Astrocyte (in vitro differentiated cells and primary cell): ENCODE measurements around the gene CTNNA2. TPM values are rescaled to one million over a fixed set of nuclear protein-coding genes. Genes with fewer than 3 reads are reported as not detected.

ENCODE experiments used
- DNase-seq: peaks from one replicate; pipeline ENCODE4 v3.0.0-alpha.2; 2010; ENCODE audit warnings: low read depth
- FAIRE-seq: peaks from 2 replicates; lab custom pipeline; 2011; peaks lifted over from hg19 to GRCh38; lab: Jason Lieb, UNC
- H2AFZ ChIP-seq: 2 replicates; pipeline ENCODE4 v1.6.0; 2012; ENCODE audit warnings: low read depth, low read length, inconsistent platforms
- H3K27ac ChIP-seq: 2 replicates; pipeline ENCODE4 v1.5.1; 2011; ENCODE audit warnings: low read depth, low read length, inconsistent platforms
- H3K27me3 ChIP-seq: 2 replicates; pipeline ENCODE4 v1.6.0; 2011; ENCODE audit warnings: low read length, inconsistent platforms; ENCODE audit not compliant: insufficient read depth
- H3K36me3 ChIP-seq: 2 replicates; pipeline ENCODE4 v1.5.1; 2011; ENCODE audit warnings: low read length, inconsistent platforms; ENCODE audit not compliant: insufficient read depth
- H3K4me1 ChIP-seq: 2 replicates; pipeline ENCODE4 v1.5.1; 2011; ENCODE audit warnings: low read length, inconsistent platforms; ENCODE audit not compliant: insufficient read depth
- H3K4me2 ChIP-seq: 2 replicates; pipeline ENCODE4 v1.6.0; 2012; ENCODE audit warnings: low read length, inconsistent platforms
- H3K4me3 ChIP-seq: 2 replicates; pipeline ENCODE4 v1.5.1; 2011; ENCODE audit warnings: low read depth, mild to moderate bottlenecking, low read length, inconsistent platforms; ENCODE audit not compliant: insufficient read depth
- H3K79me2 ChIP-seq: 2 replicates; pipeline ENCODE4 v1.6.0; 2012; ENCODE audit warnings: mild to moderate bottlenecking, low read length, inconsistent platforms; ENCODE audit not compliant: insufficient read depth
- H3K9ac ChIP-seq: 2 replicates; pipeline ENCODE4 v1.6.0; 2012; ENCODE audit warnings: mild to moderate bottlenecking, low read length, inconsistent platforms
- H3K9me3 ChIP-seq: 2 replicates; pipeline ENCODE4 v1.5.1; 2012; ENCODE audit warnings: low read depth, mild to moderate bottlenecking, low read length, inconsistent platforms; ENCODE audit not compliant: insufficient read depth
- H4K20me1 ChIP-seq: 2 replicates; pipeline ENCODE4 v1.6.0; 2012; ENCODE audit warnings: low read length, inconsistent platforms; ENCODE audit not compliant: insufficient read depth
- H3K27ac Mint-ChIP-seq: one replicate; pipeline ENCODE4 v1.8.0; 2021; ENCODE audit warnings: mild to moderate bottlenecking, mixed read lengths; ENCODE audit not compliant: unreplicated experiment
- H3K27me3 Mint-ChIP-seq: one replicate; pipeline ENCODE4 v1.8.0; 2021; ENCODE audit warnings: low read depth, mixed read lengths; ENCODE audit not compliant: unreplicated experiment
- H3K36me3 Mint-ChIP-seq: one replicate; pipeline ENCODE4 v1.8.0; 2021; ENCODE audit warnings: low read depth, mixed read lengths; ENCODE audit not compliant: unreplicated experiment
- H3K4me1 Mint-ChIP-seq: one replicate; pipeline ENCODE4 v1.8.0; 2021; ENCODE audit warnings: low read depth, mixed read lengths; ENCODE audit not compliant: unreplicated experiment
- H3K4me3 Mint-ChIP-seq: one replicate; pipeline ENCODE4 v1.8.0; 2021; ENCODE audit warnings: mild to moderate bottlenecking, moderate library complexity, mixed read lengths; ENCODE audit not compliant: unreplicated experiment
- H3K9me3 Mint-ChIP-seq: one replicate; pipeline ENCODE4 v1.8.0; 2021; ENCODE audit warnings: mild to moderate bottlenecking, mixed read lengths; ENCODE audit not compliant: unreplicated experiment
- CTCF ChIP-seq: IDR thresholded peaks from 2 replicates; pipeline ENCODE4 v1.5.1; 2011; ENCODE audit warnings: low read depth, mild to moderate bottlenecking, inconsistent platforms, low read length, moderate library complexity; ENCODE audit not compliant: insufficient read depth
- EZH2 ChIP-seq: IDR thresholded peaks from 2 replicates; pipeline ENCODE4 v1.6.1; 2012; ENCODE audit warnings: mild to moderate bottlenecking, low read length, inconsistent platforms; ENCODE audit not compliant: insufficient read depth
- total RNA-seq: library from RNA; stranded (reverse); gene quantifications from 2 replicates; pipeline ENCODE4 v1.2.1, GENCODE V29; 2021

CTNNA2 gene
- total RNA-seq, 1 donor from 2014 or later, result 3.9 TPM

- no peaks in the 10 kb centered on the region for H3K79me2 ChIP-seq
- H3K27ac Mint-ChIP-seq, result no peak overlapping the region
- no peaks in the 10 kb centered on the region for H3K36me3 ChIP-seq
- H3K27me3 ChIP-seq, result no peaks in the 10 kb centered on the region
- H2AFZ ChIP-seq, result no peak overlapping the region
- H3K9me3 Mint-ChIP-seq, result no peaks in the 10 kb centered on the region
- no peak for TF ChIP-seq CTCF
- no peak for TF ChIP-seq EZH2
- no peak overlapping the region for H3K4me2 ChIP-seq
- H3K36me3 Mint-ChIP-seq, result no peaks in the 10 kb centered on the region
- no peaks in the 10 kb centered on the region for H3K4me1 Mint-ChIP-seq
- DNase-seq, result no peak
- FAIRE-seq, result no peak
- no peak overlapping the region for H3K27ac ChIP-seq
- H3K27me3 Mint-ChIP-seq, result no peaks in the 10 kb centered on the region
- H3K4me3 Mint-ChIP-seq, result no peak overlapping the region
- H3K9me3 ChIP-seq, result no peaks in the 10 kb centered on the region
- H4K20me1 ChIP-seq, result no peaks in the 10 kb centered on the region
- no peak overlapping the region for H3K4me3 ChIP-seq
- H3K9ac ChIP-seq, result no peak overlapping the region
- no peaks in the 10 kb centered on the region for H3K4me1 ChIP-seq
These were observed 1130.7 kb downstream of the CTNNA2 start for GRCh38 chr2:80643598-80643997.

GRCh38 chr2:80651435-80651834 is 1138.6 kb downstream of the CTNNA2 start:
- Histone ChIP-seq H4K20me1 (no peaks in the 10 kb centered on the region), H3K9me3 (peaks cover 3% of the 10 kb centered on the region), H3K27me3 (no peaks in the 10 kb centered on the region), H3K27ac (no peak overlapping the region), H3K4me3 (no peak overlapping the region), H3K79me2 (no peaks in the 10 kb centered on the region), H3K36me3 (no peaks in the 10 kb centered on the region), H2AFZ (no peak overlapping the region), H3K9ac (no peak overlapping the region), H3K4me2 (no peak overlapping the region), H3K4me1 (no peaks in the 10 kb centered on the region)
- Mint-ChIP-seq H3K36me3 (no peaks in the 10 kb centered on the region), H3K4me1 (no peaks in the 10 kb centered on the region), H3K27me3 (no peaks in the 10 kb centered on the region), H3K4me3 (no peak overlapping the region), H3K9me3 (peaks cover 2% of the 10 kb centered on the region), H3K27ac (no peak overlapping the region)
- TF ChIP-seq EZH2 (no peak), CTCF (no peak)
- FAIRE-seq (no peak), DNase-seq (no peak)

DNA sequence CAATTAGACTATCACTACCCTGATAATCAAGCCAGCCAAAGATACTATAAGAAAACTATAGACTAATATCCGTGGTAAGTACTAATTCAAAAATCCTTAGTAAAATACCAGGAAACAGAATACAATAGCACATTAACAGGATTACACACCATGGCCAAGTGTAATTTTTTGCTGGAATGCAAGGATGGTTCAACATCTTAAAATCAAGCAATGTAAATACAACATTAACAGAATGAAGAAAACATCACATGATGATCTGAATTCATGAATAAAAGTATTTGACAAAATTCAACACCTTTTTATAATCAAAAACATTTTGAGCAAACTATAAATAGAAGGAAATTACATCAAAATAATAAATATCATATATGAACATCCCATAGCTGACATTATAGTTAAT is 1142.4 kb downstream of the CTNNA2 start:
- Mint-ChIP-seq H3K4me1 (no peaks in the 10 kb centered on the region), H3K4me3 (no peak overlapping the region), H3K27ac (no peak overlapping the region), H3K27me3 (no peaks in the 10 kb centered on the region), H3K9me3 (peaks cover 2% of the 10 kb centered on the region), H3K36me3 (no peaks in the 10 kb centered on the region)
- Histone ChIP-seq H3K4me1 (no peaks in the 10 kb centered on the region), H4K20me1 (no peaks in the 10 kb centered on the region), H3K4me2 (no peak overlapping the region), H3K4me3 (no peak overlapping the region), H3K79me2 (no peaks in the 10 kb centered on the region), H3K36me3 (no peaks in the 10 kb centered on the region), H3K27ac (no peak overlapping the region), H3K27me3 (no peaks in the 10 kb centered on the region), H3K9me3 (peaks cover 3% of the 10 kb centered on the region), H3K9ac (no peak overlapping the region), H2AFZ (no peak overlapping the region)
- FAIRE-seq (no peak), DNase-seq (no peak)
- TF ChIP-seq CTCF, result no peak
- no peak for TF ChIP-seq EZH2
